Tibial nerve (tissue), 4 donors: ENCODE results near the gene RGS3. TPM values are rescaled to one million over a fixed set of nuclear protein-coding genes. Genes with fewer than 3 reads are reported as not detected.
"Not testable (repeated sequence)": the region's sequence is repeated elsewhere in the genome, so short reads cannot be mapped to it uniquely, and the experiment has no call there.

Source experiments
- DNase-seq, 2 donors: peaks; one replicate each; pipeline ENCODE4 v3.0.0-alpha.2; 2019; ENCODE audit warnings: low spot score in 2 of 2
- H3K27ac ChIP-seq, 4 donors: fragments of 200-600 bp; sonication (generic) in 3 of 4; one replicate each; pipeline ENCODE4 v1.5.1; 2017 to 2019; ENCODE audit warnings: mild to moderate bottlenecking in 1 of 4
- H3K27me3 ChIP-seq, 2 donors: fragments of 200-600 bp; sonication (generic) in 1 of 2; one replicate each; pipeline versions ENCODE4 v1.5.1 to v1.6.0; 2017 to 2019
- H3K36me3 ChIP-seq, 3 donors: fragments of 200-600 bp; sonication (generic); one replicate each; pipeline ENCODE4 v1.5.1; 2018 to 2019
- H3K4me1 ChIP-seq, 4 donors: fragments of 200-600 bp; sonication (generic) in 3 of 4; one replicate each; pipeline ENCODE4 v1.5.1; 2017 to 2019
- H3K4me3 ChIP-seq, 4 donors: fragments of 200-600 bp; sonication (generic) in 3 of 4; one replicate each; pipeline ENCODE4 v1.5.1; 2017 to 2019; ENCODE audit warnings: mild to moderate bottlenecking in 1 of 4, moderate library complexity in 1 of 4
- H3K9me3 ChIP-seq, 4 donors: fragments of 200-600 bp; sonication (generic) in 3 of 4; one replicate each; pipeline ENCODE4 v1.5.1; 2017 to 2019
- CTCF ChIP-seq, 5 experiments: fragments of 200-600 bp in 3 of 5; fragments of 450-650 bp in 2 of 5; sonication (generic) in 3 of 5; IDR thresholded peaks; one replicate each; pipeline ENCODE4 v1.5.1; 2016 to 2019; ENCODE audit warnings: antibody characterized with exemption in 5 of 5, mild to moderate bottlenecking in 3 of 5, moderate library complexity in 2 of 5
- EP300 ChIP-seq, 2 donors: sonication (generic); formaldehyde crosslinking; IDR thresholded peaks; one replicate each; pipeline ENCODE4 v1.6.1; 2017; ENCODE audit warnings: antibody characterized with exemption in 2 of 2, mild to moderate bottlenecking in 1 of 2
- POLR2A ChIP-seq, 2 donors: fragments of 450-650 bp; IDR thresholded peaks; one replicate each; pipeline ENCODE4 v1.6.1; 2017; ENCODE audit warnings: antibody characterized with exemption in 2 of 2, mild to moderate bottlenecking in 2 of 2, moderate library complexity in 2 of 2
- WGBS, 2 donors: methylation state at CpG; one replicate each; pipeline ENCODE4 v1.1.5; 2018; 5-methylcytosine and 5-hydroxymethylcytosine counted together
- total RNA-seq, 4 donors: library from RNA; depleted of rRNA; stranded (reverse); fragments of >200 nt; gene quantifications; one replicate each; pipeline ENCODE4 v1.1.0, GENCODE V29; 2016

Gene RGS3
- total RNA-seq, 4 donors from 2014 or later = 18.0 to 45.9 (median 35.2) TPM

DNA sequence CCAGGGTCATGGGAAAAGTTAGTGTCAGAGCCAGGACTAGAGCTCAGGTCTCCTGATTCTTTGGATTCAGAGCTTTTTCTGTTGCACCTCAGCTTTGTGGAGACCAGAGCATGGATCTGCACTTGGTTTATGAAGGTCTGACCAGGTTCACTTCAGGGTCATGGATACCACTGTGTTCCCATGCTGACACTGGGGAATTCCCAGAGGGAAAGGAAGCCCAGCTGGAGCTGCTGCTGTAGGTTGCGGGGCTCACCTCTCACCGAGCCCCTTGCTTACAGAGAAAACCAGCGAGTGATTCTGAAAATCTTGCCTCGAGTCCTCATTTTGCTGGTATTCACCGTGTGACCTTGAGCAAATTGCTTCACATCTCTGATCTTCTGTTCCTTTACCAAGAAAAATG, 83.0 kb downstream of the RGS3 start:
- peaks cover 0 to 24% (median 10%) of the 10 kb centered on the region in 4 donors for H3K4me1 ChIP-seq
- no peak overlapping the region for H3K27ac ChIP-seq
- no peak for TF ChIP-seq EP300 (IDR thresholded peaks at IDR 0.05)
- no peak for TF ChIP-seq POLR2A (IDR thresholded peaks at IDR 0.05)
- no peak overlapping the region for H3K4me3 ChIP-seq
- WGBS, 2 donors = 84 to 94% methylated on average over 5 of the region's 5 CpGs
- no peak for DNase-seq
- H3K36me3 ChIP-seq = no peaks in the 10 kb centered on the region
- H3K9me3 ChIP-seq = no peaks in the 10 kb centered on the region
- no peaks in the 10 kb centered on the region for H3K27me3 ChIP-seq

DNA sequence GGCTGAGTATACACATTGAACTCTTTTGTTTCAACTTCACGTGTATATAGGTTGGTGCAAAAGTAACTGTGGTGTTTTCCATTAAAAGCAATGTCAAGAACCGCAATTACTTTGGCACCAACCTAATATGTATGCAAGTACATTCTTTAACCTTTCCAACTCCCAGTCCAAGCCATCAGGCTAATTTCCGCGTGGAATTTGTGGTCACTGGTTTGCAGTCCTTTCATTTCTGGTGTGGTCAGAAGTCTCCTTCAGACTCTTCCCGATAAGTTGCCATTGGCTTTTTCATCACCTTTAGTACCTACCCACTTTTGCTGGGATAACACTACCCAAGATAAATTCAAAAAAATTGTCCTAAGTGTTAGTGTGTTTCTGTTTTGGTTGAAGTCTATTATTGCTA, 84.0 kb downstream of the RGS3 start:
- Histone ChIP-seq H3K4me3 (no peak overlapping the region), H3K27ac (no peak overlapping the region), H3K36me3 (no peaks in the 10 kb centered on the region), H3K9me3 (no peaks in the 10 kb centered on the region), H3K27me3 (no peaks in the 10 kb centered on the region), H3K4me1 (peaks cover 0 to 24% (median 10%) of the 10 kb centered on the region in 4 donors)
- TF ChIP-seq EP300 (IDR thresholded peaks at IDR 0.05) (no peak), CTCF (IDR thresholded peaks at IDR 0.05) (no peak), POLR2A (IDR thresholded peaks at IDR 0.05) (no peak)
- DNase-seq = no peak
- WGBS, 2 donors = 92 to 95% methylated on average over 5 of the region's 5 CpGs

GRCh38 chr9:113548221-113549041, 84.9 kb downstream of the RGS3 start:
- Histone ChIP-seq H3K36me3 (no peaks in the 10 kb centered on the region), H3K4me1 (peaks cover 0 to 21% (median 10%) of the 10 kb centered on the region in 4 donors), H3K27me3 (no peaks in the 10 kb centered on the region), H3K9me3 (no peaks in the 10 kb centered on the region), H3K27ac (peak overlapping the region in 2 of 4 donors; percentile 11 to 62), H3K4me3 (no peak overlapping the region)
- WGBS, 2 donors = 41 to 42% methylated on average over 10 to 11 of the region's 11 CpGs
- no peak for TF ChIP-seq POLR2A (IDR thresholded peaks at IDR 0.05)
- peak in 1 of 2 donors; percentile 12 for TF ChIP-seq EP300 (IDR thresholded peaks at IDR 0.05)
- DNase-seq = no peak

DNA sequence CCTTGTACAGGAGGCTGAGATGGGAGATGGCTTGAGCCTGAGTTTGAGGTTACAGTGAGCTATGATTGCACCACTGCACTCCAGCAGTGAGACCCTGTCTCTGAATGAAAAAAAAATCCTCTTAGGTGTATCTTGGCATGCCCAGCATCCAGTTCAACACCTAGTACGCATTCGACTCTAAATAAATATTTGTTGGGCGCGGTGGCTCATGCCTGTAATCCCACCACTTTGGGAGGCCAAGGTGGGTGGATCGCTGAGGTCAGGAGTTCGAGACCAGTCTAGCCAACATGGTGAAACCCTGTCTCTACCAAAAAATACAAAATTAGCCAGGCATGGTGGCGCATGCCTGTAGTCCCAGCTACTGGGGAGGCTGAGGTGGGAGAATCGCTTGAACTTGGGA, 86.4 kb downstream of the RGS3 start:
- H3K27ac ChIP-seq, DNase-seq, H3K36me3 ChIP-seq, H3K27me3 ChIP-seq, H3K4me3 ChIP-seq, H3K9me3 ChIP-seq: not testable (repeated sequence)
- 91 to 94% methylated on average over 8 of the region's 8 CpGs for whole genome bisulfite sequencing, 2 donors
- H3K4me1 ChIP-seq = peaks cover 0 to 21% (median 10%) of the 10 kb centered on the region in 4 donors

DNA sequence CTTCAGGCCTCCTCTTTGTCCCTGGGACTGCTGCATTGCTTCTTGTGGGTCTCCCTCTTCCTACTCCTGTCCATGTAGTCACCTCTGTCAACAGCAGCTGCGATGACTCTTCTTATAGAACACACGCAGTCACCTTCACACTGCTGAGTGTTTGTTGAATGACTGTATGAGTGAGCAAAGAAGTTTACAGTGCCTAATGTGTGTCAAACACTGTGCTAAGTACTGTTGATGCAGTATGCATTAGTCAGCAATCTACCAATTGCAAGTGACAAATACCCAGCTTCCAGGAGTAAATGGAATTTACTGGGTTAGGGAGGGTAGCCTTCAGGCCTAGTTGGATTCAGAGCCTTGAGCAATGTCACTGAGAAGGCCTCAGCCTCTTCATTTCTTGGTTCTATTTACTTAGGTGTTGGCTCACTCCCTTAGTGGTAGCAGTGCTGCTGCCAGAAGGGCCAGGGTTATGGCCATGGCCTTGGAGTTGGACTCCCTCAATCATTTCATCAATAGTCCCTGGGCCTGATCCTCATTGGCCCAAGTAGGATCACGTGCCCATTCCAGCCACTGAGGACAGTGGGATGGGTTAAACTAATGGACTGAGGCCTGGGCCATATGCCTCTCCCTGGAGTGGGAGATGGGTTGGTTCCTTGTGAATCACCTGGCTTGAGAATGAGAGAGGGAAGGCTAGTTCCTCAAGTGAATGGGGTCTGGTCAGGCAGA, 93.5 kb downstream of the RGS3 start:
- TF ChIP-seq EP300 (IDR thresholded peaks at IDR 0.05) (no peak), POLR2A (IDR thresholded peaks at IDR 0.05) (no peak), CTCF (IDR thresholded peaks at IDR 0.05) (no peak)
- Histone ChIP-seq H3K27me3 (no peaks in the 10 kb centered on the region), H3K9me3 (no peaks in the 10 kb centered on the region), H3K36me3 (no peaks in the 10 kb centered on the region), H3K4me3 (no peak overlapping the region), H3K27ac (no peak overlapping the region), H3K4me1 (peaks cover 0 to 35% (median 9%) of the 10 kb centered on the region in 4 donors)
- WGBS, 2 donors = 95 to 97% methylated on average over 3 of the region's 3 CpGs
- no peak for DNase-seq

- no peak overlapping the region for H3K4me3 ChIP-seq
- TF ChIP-seq CTCF (IDR thresholded peaks at IDR 0.05) = no peak
- no peak for TF ChIP-seq POLR2A (IDR thresholded peaks at IDR 0.05)
- TF ChIP-seq EP300 (IDR thresholded peaks at IDR 0.05) = no peak
- H3K27ac ChIP-seq = peak overlapping the region in 2 of 4 donors; percentile 22 to 54
- H3K36me3 ChIP-seq = no peaks in the 10 kb centered on the region
- WGBS, 2 donors = 11 to 19% methylated on average over 6 to 7 of the region's 7 CpGs
- H3K27me3 ChIP-seq = no peaks in the 10 kb centered on the region
- peak in 1 of 2 donors; percentile 25 for DNase-seq
- no peaks in the 10 kb centered on the region for H3K9me3 ChIP-seq
- peaks cover 0 to 35% (median 9%) of the 10 kb centered on the region in 4 donors for H3K4me1 ChIP-seq
Observed at GRCh38 chr9:113558632-113559502, 95.3 kb downstream of the RGS3 start.
